Measurements from ENCODE around the gene ZFX.
"Not testable (repeated sequence)": the region's sequence is repeated elsewhere in the genome, so short reads cannot be mapped to it uniquely, and the experiment has no call there.

The ZFX gene

GRCh38 chrX:24150898-24151297 is 1.4 kb downstream of the ZFX start:
- no peak for DNase-seq (ENCODE audit: low spot score)
- no peak for TF ChIP-seq CTCF (IDR thresholded peaks at IDR 0.05; ENCODE audit: extremely low read depth, insufficient read depth, missing control alignments)

GRCh38 chrX:24151513-24151912 is 2.0 kb downstream of the ZFX start:
- TF ChIP-seq CTCF (IDR thresholded peaks at IDR 0.05; ENCODE audit: extremely low read depth, insufficient read depth, missing control alignments): no peak
- in situ Hi-C loops (cut with MboI; ENCODE audit: low pct_unique_long_range_greater_than_20kb, low sequenced_read_pairs, unreplicated experiment): no loop called here
- no peak for DNase-seq (ENCODE audit: low spot score)

More at GRCh38 chrX:24150898-24151297, 1.4 kb downstream of the ZFX start:
- in situ Hi-C loops (cut with MboI; ENCODE audit: low pct_unique_long_range_greater_than_20kb, low sequenced_read_pairs, unreplicated experiment): no loop called here

GRCh38 chrX:24153178-24153795 is 3.8 kb downstream of the ZFX start:
- DNase-seq (ENCODE audit: low spot score): no peak
- in situ Hi-C loops (cut with MboI; ENCODE audit: low pct_unique_long_range_greater_than_20kb, low sequenced_read_pairs, unreplicated experiment): no loop called here
- no peak for TF ChIP-seq CTCF (IDR thresholded peaks at IDR 0.05; ENCODE audit: extremely low read depth, insufficient read depth, missing control alignments)

GRCh38 chrX:24153796-24154189 is 4.3 kb downstream of the ZFX start:
- in situ Hi-C loops (cut with MboI; ENCODE audit: low pct_unique_long_range_greater_than_20kb, low sequenced_read_pairs, unreplicated experiment): no loop called here
- no peak for DNase-seq (ENCODE audit: low spot score)
- TF ChIP-seq CTCF (IDR thresholded peaks at IDR 0.05; ENCODE audit: extremely low read depth, insufficient read depth, missing control alignments): no peak

GRCh38 chrX:24154490-24155034 is 5.0 kb downstream of the ZFX start:
- DNase-seq (ENCODE audit: low spot score): no peak
- in situ Hi-C loops (cut with MboI; ENCODE audit: low pct_unique_long_range_greater_than_20kb, low sequenced_read_pairs, unreplicated experiment): no loop called here
- TF ChIP-seq CTCF (IDR thresholded peaks at IDR 0.05; ENCODE audit: extremely low read depth, insufficient read depth, missing control alignments): no peak

- DNase-seq (ENCODE audit: low spot score); in situ Hi-C loops (cut with MboI; ENCODE audit: low pct_unique_long_range_greater_than_20kb, low sequenced_read_pairs, unreplicated experiment): not testable (repeated sequence)
These were observed 6.2 kb downstream of the ZFX start for GRCh38 chrX:24155747-24156146.

- in situ Hi-C loops (cut with MboI; ENCODE audit: low pct_unique_long_range_greater_than_20kb, low sequenced_read_pairs, unreplicated experiment): no loop called here
These were observed 6.6 kb downstream of the ZFX start for GRCh38 chrX:24156177-24156576.

More at GRCh38 chrX:24156177-24156576, 6.6 kb downstream of the ZFX start:
- DNase-seq (ENCODE audit: low spot score): no peak
- TF ChIP-seq CTCF (IDR thresholded peaks at IDR 0.05; ENCODE audit: extremely low read depth, insufficient read depth, missing control alignments): no peak

All from GM13977 (cell line).